Ramos (cell line): ENCODE measurements around the gene TRIM49D2.
"Not testable (repeated sequence)": the region's sequence is repeated elsewhere in the genome, so short reads cannot be mapped to it uniquely, and the experiment has no call there.

ENCODE experiments used
- in situ Hi-C: fragments of 300-500 bp; cut with MboI; formaldehyde crosslinking; loops from one replicate; pipeline ENCODE4 v1.14.3; 2022; ENCODE audit warnings: low sequenced_read_pairs; ENCODE audit not compliant: unreplicated experiment

Gene TRIM49D2, protein sequence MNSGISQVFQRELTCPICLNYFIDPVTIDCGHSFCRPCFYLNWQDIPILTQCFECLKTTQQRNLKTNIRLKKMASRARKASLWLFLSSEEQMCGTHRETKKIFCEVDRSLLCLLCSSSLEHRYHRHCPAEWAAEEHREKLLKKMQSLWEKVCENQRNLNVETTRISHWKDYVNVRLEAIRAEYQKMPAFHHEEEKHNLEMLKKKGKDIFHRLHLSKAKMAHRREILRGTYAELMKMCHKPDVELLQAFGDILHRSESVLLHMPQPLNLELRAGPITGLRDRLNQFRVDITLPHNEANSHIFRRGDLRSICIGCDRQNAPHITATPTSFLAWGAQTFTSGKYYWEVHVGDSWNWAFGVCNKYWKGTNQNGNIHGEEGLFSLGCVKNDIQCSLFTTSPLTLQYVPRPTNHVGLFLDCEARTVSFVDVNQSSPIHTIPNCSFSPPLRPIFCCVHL

DNA sequence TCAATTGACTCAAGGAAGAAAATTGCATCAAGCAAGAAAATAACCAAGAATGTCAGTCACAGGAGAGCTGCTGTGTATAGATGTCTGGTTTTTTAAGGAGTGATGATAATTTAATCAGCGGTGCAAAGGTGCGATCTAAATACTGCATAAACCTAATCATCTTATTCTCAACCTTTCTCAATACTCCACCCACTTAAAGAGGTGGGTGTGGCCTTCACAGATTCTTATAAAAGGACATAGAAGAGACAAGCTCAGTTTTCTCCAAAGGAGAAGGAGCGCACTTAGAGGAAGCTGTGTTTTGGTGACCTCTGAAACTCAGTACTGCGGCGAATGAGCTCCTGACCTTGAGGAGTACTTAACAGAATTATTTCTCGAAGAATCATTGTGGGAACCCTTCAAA, at the start of gene TRIM49D2:
TRIM49D2 (plus strand) TSS at position 301 of the 400 bp plus-strand sequence. CDS start 2,698 bp downstream, outside the sequence.
- in situ Hi-C loops = not testable (repeated sequence)

- in situ Hi-C loops = not testable (repeated sequence)
Measured at GRCh38 chr11:89877511-89877910, 46.4 kb upstream of the TRIM49D2 start.

DNA sequence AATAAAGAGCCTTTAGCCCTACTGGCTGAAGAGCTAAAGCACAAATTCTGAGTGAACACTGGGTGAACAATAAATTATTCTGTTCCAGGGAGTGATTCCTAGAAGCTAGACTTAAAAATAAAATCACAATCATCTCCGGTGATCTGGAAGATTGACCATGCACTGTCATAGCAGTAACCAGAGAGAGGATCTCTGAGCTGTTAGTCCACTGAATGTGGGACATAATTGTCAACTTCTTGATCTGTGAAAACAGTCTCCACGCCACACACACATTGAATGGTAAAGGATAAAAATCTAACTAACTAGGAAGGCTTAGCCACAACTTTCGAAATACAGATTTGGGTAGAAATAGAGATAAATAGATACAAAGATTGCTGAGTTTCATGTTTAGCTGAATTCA, 30.6 kb upstream of the TRIM49D2 start:
- in situ Hi-C loops = not testable (repeated sequence)

DNA sequence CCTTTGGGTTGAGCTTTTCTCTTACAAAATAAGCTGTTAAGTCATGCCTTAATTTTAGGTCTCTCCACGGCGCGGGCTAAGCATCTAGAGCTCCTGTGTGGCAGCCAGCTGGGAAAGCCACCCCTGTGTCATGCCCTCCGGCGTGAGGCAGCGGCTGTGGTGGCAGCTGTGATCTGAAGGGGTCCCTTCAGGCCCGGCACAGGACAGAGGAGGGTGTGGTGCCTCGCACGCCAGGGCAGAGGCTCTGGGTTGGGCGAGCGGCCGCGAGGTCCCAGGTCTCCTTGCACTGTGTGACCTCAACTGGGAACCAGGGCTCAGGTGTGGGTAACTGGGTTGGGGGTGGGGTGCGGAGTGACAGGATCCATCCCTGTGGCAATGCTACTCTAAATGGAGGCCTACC, 23.1 kb upstream of the TRIM49D2 start:
- in situ Hi-C loops = not testable (repeated sequence)

DNA sequence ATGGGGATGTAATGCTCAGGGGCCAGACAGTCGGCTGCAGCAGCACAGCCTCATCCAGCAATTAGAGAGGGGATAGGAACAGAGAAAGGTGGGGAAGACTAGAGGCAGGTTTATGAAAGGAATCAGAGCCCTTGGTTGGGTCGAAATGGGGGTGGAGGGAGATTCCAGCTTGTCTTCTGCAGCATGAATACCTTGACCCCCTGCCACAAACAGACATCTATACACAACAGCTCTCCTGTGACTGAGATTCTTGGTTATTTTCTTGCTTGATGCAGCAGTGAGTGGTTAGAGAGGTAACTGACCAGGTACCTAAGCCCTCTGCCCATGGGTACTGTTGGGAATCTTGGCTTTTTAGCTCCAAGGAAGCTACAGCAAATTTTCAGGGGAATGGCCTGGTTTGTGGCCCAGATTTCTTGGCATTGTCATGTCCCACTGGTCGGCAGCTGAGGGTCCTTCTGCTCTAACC, 1.6 kb upstream of the TRIM49D2 start, which contains the start of gene TRIM49D1:
TRIM49D1 (minus strand) TSS at position 51 of the 466 bp plus-strand sequence. CDS start 4,535 bp downstream, outside the sequence.
- in situ Hi-C loops = no loop called here

DNA sequence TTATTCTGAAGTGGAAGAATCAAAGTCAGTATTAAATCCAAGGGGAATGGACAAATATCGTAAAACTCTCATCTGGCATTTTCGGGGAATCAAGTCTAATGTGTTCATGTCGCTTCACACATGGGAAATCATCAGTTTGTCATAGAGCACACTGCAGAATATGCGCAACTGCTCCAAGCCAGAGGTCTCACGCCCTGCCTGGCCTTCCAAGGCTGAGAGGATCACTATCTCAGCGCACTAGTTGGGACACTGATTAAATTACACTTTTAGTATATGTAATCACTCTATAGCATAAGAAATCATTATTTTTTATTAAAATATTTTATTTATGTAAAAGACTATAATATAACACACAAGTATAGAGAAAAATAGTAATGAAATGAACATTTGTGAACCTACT, 37.0 kb downstream of the TRIM49D2 start:
- in situ Hi-C loops = not testable (repeated sequence)

GRCh38 chr11:89965737-89966136, 41.9 kb downstream of the TRIM49D2 start, which contains the start of gene TRIM64:
TSS of gene TRIM64 (plus strand) at chr11:89966037. CDS start at chr11:89968504, 2,467 bp downstream.
- in situ Hi-C loops = not testable (repeated sequence)
